ENCODE data around the gene TAS2R41. TPM values are rescaled to one million over a fixed set of nuclear protein-coding genes. Genes with fewer than 3 reads are reported as not detected.

Gene TAS2R41
- total RNA-seq, 1 donor from 2014 or later: not detected

DNA sequence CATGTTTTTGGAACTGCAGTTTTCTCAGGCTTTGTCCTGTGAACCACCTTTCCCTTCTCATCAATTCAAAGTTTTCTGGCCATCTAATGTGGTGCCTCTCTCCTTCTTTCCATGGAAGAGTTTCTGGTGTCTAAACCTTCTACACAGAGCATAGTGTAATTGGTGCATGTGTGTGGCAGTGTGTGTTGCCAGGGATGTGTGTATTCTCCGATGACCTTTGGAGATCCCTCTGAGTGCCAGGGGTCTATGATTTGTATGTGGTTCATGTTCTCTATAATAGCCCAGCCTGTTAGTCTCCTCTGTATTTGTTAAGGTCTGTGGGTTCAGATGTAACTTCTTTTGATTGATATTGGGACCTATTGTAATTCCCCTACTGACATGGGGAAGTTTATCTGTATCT lies 32.9 kb upstream of the TAS2R41 start:
- Histone ChIP-seq H4K20me1 (ENCODE audit: insufficient read depth, low read length) (no peaks in the 10 kb centered on the region), H3K4me3 (ENCODE audit: insufficient read depth, low read depth, low read length) (no peak overlapping the region), H3K79me2 (ENCODE audit: insufficient read depth, low read length) (no peaks in the 10 kb centered on the region), H3K27ac (ENCODE audit: low read depth, low read length) (no peak overlapping the region), H3K4me2 (ENCODE audit: low read length) (no peak overlapping the region), H3K9ac (ENCODE audit: low read length) (no peak overlapping the region), H3K27me3 (ENCODE audit: insufficient read depth, low read length) (peaks cover 6% of the 10 kb centered on the region), H2AFZ (ENCODE audit: low read depth, low read length) (no peak overlapping the region), H3K9me3 (ENCODE audit: insufficient read depth, low read depth, low read length) (no peaks in the 10 kb centered on the region), H3K36me3 (ENCODE audit: insufficient read depth, low read length) (no peaks in the 10 kb centered on the region), H3K4me1 (ENCODE audit: insufficient read depth, low read length) (no peaks in the 10 kb centered on the region)
- H3K4me3 Mint-ChIP-seq (ENCODE audit: unreplicated experiment): no peak overlapping the region
- no peak for DNase-seq (ENCODE audit: low read depth)
- no peaks in the 10 kb centered on the region for H3K36me3 Mint-ChIP-seq (ENCODE audit: low read depth, unreplicated experiment)
- no peaks in the 10 kb centered on the region for H3K4me1 Mint-ChIP-seq (ENCODE audit: low read depth, unreplicated experiment)
- no peak overlapping the region for H3K27ac Mint-ChIP-seq (ENCODE audit: unreplicated experiment)
- no peak for FAIRE-seq
- TF ChIP-seq, protein P1, sequence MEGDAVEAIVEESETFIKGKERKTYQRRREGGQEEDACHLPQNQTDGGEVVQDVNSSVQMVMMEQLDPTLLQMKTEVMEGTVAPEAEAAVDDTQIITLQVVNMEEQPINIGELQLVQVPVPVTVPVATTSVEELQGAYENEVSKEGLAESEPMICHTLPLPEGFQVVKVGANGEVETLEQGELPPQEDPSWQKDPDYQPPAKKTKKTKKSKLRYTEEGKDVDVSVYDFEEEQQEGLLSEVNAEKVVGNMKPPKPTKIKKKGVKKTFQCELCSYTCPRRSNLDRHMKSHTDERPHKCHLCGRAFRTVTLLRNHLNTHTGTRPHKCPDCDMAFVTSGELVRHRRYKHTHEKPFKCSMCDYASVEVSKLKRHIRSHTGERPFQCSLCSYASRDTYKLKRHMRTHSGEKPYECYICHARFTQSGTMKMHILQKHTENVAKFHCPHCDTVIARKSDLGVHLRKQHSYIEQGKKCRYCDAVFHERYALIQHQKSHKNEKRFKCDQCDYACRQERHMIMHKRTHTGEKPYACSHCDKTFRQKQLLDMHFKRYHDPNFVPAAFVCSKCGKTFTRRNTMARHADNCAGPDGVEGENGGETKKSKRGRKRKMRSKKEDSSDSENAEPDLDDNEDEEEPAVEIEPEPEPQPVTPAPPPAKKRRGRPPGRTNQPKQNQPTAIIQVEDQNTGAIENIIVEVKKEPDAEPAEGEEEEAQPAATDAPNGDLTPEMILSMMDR (IDR thresholded peaks at IDR 0.05; ENCODE audit: insufficient read depth, low read depth, low read length): no peak
- no peak for TF ChIP-seq EZH2 (IDR thresholded peaks at IDR 0.05; ENCODE audit: insufficient read depth, low read length)
- peaks cover 4% of the 10 kb centered on the region for H3K27me3 Mint-ChIP-seq (ENCODE audit: low read depth, unreplicated experiment)
- H3K9me3 Mint-ChIP-seq (ENCODE audit: unreplicated experiment): no peaks in the 10 kb centered on the region

DNA sequence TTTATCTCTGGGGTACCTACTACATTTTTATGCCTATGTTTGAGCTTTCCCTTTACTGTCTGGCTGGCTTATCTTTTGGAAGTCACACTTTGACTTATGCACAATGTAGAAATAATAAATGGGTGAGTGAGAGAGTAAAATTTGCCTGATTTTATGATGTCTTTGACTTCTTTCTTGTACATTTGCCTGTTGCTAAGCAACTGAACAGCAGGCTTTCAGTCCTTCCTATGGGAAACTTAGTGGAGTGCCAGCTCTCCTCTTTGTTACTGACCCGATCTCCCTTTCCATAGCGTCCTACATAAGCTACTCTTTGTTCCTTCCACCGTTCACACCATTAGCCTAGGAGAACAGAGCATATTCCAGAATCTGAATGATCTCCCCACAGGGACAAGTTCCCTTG lies 30.2 kb upstream of the TAS2R41 start:
- H3K4me2 ChIP-seq (ENCODE audit: low read length): no peak overlapping the region
- Mint-ChIP-seq H3K27me3 (ENCODE audit: low read depth, unreplicated experiment) (no peaks in the 10 kb centered on the region), H3K27ac (ENCODE audit: unreplicated experiment) (no peak overlapping the region), H3K36me3 (ENCODE audit: low read depth, unreplicated experiment) (no peaks in the 10 kb centered on the region), H3K4me1 (ENCODE audit: low read depth, unreplicated experiment) (no peaks in the 10 kb centered on the region), H3K9me3 (ENCODE audit: unreplicated experiment) (peaks cover 3% of the 10 kb centered on the region), H3K4me3 (ENCODE audit: unreplicated experiment) (no peak overlapping the region)
- FAIRE-seq (no peak), DNase-seq (ENCODE audit: low read depth) (no peak)
- H3K9me3 ChIP-seq (ENCODE audit: insufficient read depth, low read depth, low read length): no peaks in the 10 kb centered on the region
- no peak overlapping the region for H3K27ac ChIP-seq (ENCODE audit: low read depth, low read length)
- no peaks in the 10 kb centered on the region for H3K36me3 ChIP-seq (ENCODE audit: insufficient read depth, low read length)
- no peaks in the 10 kb centered on the region for H3K4me1 ChIP-seq (ENCODE audit: insufficient read depth, low read length)
- no peak overlapping the region for H3K9ac ChIP-seq (ENCODE audit: low read length)
- no peaks in the 10 kb centered on the region for H4K20me1 ChIP-seq (ENCODE audit: insufficient read depth, low read length)
- no peak overlapping the region for H3K4me3 ChIP-seq (ENCODE audit: insufficient read depth, low read depth, low read length)
- H2AFZ ChIP-seq (ENCODE audit: low read depth, low read length): no peak overlapping the region
- TF ChIP-seq, protein P1 (IDR thresholded peaks at IDR 0.05; ENCODE audit: insufficient read depth, low read depth, low read length): no peak
- no peak for TF ChIP-seq EZH2 (IDR thresholded peaks at IDR 0.05; ENCODE audit: insufficient read depth, low read length)
- H3K27me3 ChIP-seq (ENCODE audit: insufficient read depth, low read length): peaks cover 6% of the 10 kb centered on the region
- H3K79me2 ChIP-seq (ENCODE audit: insufficient read depth, low read length): no peaks in the 10 kb centered on the region

DNA sequence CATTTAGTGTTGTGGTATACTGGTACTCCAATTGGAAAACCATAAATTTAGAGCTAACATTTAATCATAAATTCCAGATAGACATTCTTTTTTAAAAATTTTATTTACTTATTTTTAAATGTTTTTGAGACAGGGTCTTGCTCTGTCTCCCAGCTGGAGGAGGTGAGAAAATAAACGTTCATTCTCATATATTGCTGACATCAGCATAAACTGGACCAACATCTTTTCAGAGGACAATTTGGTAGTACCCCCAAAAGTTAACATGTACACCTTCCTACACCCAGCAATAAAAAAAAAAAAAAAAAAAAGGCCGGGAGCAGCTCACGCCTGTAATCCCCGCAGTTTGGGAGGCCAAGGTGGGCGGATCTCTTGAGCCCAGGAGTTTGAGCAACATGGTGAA lies 29.2 kb upstream of the TAS2R41 start:
- Mint-ChIP-seq H3K27ac (ENCODE audit: unreplicated experiment) (no peak overlapping the region), H3K36me3 (ENCODE audit: low read depth, unreplicated experiment) (no peaks in the 10 kb centered on the region), H3K4me3 (ENCODE audit: unreplicated experiment) (no peak overlapping the region), H3K4me1 (ENCODE audit: low read depth, unreplicated experiment) (no peaks in the 10 kb centered on the region), H3K9me3 (ENCODE audit: unreplicated experiment) (peaks cover 3% of the 10 kb centered on the region), H3K27me3 (ENCODE audit: low read depth, unreplicated experiment) (no peaks in the 10 kb centered on the region)
- Histone ChIP-seq H3K9ac (ENCODE audit: low read length) (no peak overlapping the region), H3K36me3 (ENCODE audit: insufficient read depth, low read length) (no peaks in the 10 kb centered on the region), H4K20me1 (ENCODE audit: insufficient read depth, low read length) (no peaks in the 10 kb centered on the region), H3K4me3 (ENCODE audit: insufficient read depth, low read depth, low read length) (no peak overlapping the region), H2AFZ (ENCODE audit: low read depth, low read length) (no peak overlapping the region), H3K9me3 (ENCODE audit: insufficient read depth, low read depth, low read length) (no peaks in the 10 kb centered on the region), H3K79me2 (ENCODE audit: insufficient read depth, low read length) (no peaks in the 10 kb centered on the region), H3K27me3 (ENCODE audit: insufficient read depth, low read length) (peaks cover 6% of the 10 kb centered on the region), H3K4me1 (ENCODE audit: insufficient read depth, low read length) (no peaks in the 10 kb centered on the region), H3K4me2 (ENCODE audit: low read length) (no peak overlapping the region), H3K27ac (ENCODE audit: low read depth, low read length) (no peak overlapping the region)
- FAIRE-seq (no peak), DNase-seq (ENCODE audit: low read depth) (no peak)
- no peak for TF ChIP-seq EZH2 (IDR thresholded peaks at IDR 0.05; ENCODE audit: insufficient read depth, low read length)
- TF ChIP-seq, protein P1 (IDR thresholded peaks at IDR 0.05; ENCODE audit: insufficient read depth, low read depth, low read length): no peak
